Mesendoderm (in vitro differentiated cells): ENCODE results near the gene TINCR.

Experiments
- DNase-seq: peaks from one replicate; pipeline ENCODE4 v3.0.0; 2013
- H2AK5ac ChIP-seq: 2 replicates; pipeline ENCODE4 v1.6.1; 2013; ENCODE audit warnings: low read length, inconsistent platforms
- H2BK120ac ChIP-seq: 2 replicates; pipeline ENCODE4 v1.6.1; 2013; ENCODE audit warnings: low read depth, mild to moderate bottlenecking, low read length, moderate library complexity, mixed read lengths
- H2BK15ac ChIP-seq: replicated peaks from 2 replicates; pipeline ENCODE4 v1.6.1; 2013; ENCODE audit warnings: low read depth, mild to moderate bottlenecking, moderate library complexity
- H2BK5ac ChIP-seq: 2 replicates; pipeline ENCODE4 v1.6.1; 2013; ENCODE audit warnings: low read length, inconsistent platforms
- H3K18ac ChIP-seq: 2 replicates; pipeline ENCODE4 v1.6.1; 2013; ENCODE audit warnings: mild to moderate bottlenecking, low read length, mixed read lengths
- H3K23ac ChIP-seq: one replicate; pipeline ENCODE4 v1.6.1; 2013; ENCODE audit warnings: low read length
- H3K27ac ChIP-seq: 2 replicates; pipeline ENCODE4 v1.5.1; 2013; ENCODE audit warnings: low read depth, mild to moderate bottlenecking, inconsistent platforms, low read length, moderate library complexity
- H3K27me3 ChIP-seq: 2 replicates; pipeline ENCODE4 v1.6.1; 2013; ENCODE audit warnings: low read length, control low read depth, mild to moderate bottlenecking, inconsistent platforms; ENCODE audit not compliant: insufficient read depth, poor library complexity
- H3K36me3 ChIP-seq: 2 replicates; pipeline ENCODE4 v1.6.1; 2013; ENCODE audit warnings: low read length, inconsistent platforms; ENCODE audit not compliant: control insufficient read depth, insufficient read depth
- H3K4ac ChIP-seq: one replicate; pipeline ENCODE4 v1.6.1; 2013; ENCODE audit warnings: low read depth, mild to moderate bottlenecking, low read length, moderate library complexity
- H3K4me1 ChIP-seq: 2 replicates; pipeline ENCODE4 v1.6.1; 2013; ENCODE audit warnings: low read depth, low read length, inconsistent platforms; ENCODE audit not compliant: control insufficient read depth
- H3K4me2 ChIP-seq: 2 replicates; pipeline ENCODE4 v1.6.1; 2013; ENCODE audit warnings: low read length
- H3K4me3 ChIP-seq: 2 replicates; pipeline ENCODE4 v1.5.1; 2013; ENCODE audit warnings: mild to moderate bottlenecking, low read length
- H3K56ac ChIP-seq: one replicate; pipeline ENCODE4 v1.6.1; 2013; ENCODE audit warnings: low read length
- H3K79me1 ChIP-seq: 2 replicates; pipeline ENCODE4 v1.6.1; 2013; ENCODE audit warnings: low read length, inconsistent platforms
- H3K79me2 ChIP-seq: 2 replicates; pipeline ENCODE4 v1.6.1; 2013; ENCODE audit warnings: mild to moderate bottlenecking, low read length; ENCODE audit not compliant: control insufficient read depth, insufficient read depth
- H3K9ac ChIP-seq: 2 replicates; pipeline ENCODE4 v1.6.1; 2013; ENCODE audit warnings: low read length, inconsistent platforms
- H4K5ac ChIP-seq: one replicate; pipeline ENCODE4 v1.6.1; 2013; ENCODE audit warnings: low read length
- H4K8ac ChIP-seq: one replicate; pipeline ENCODE4 v1.6.1; 2013; ENCODE audit warnings: low read depth, mild to moderate bottlenecking, control low read depth, low read length, moderate library complexity
- WGBS: extraction: QIAGEN DNeasy Blood & Tissue Kit; methylation state at CpG from one replicate; pipeline ENCODE4 v1.1.7; 2013; ENCODE audit warnings: low lambda C conversion rate, missing lambda C conversion rate; ENCODE audit not compliant: insufficient coverage; ENCODE audit errors: extremely low coverage; 5-methylcytosine and 5-hydroxymethylcytosine counted together

The TINCR gene

GRCh38 chr19:5520501-5520900 is 47.3 kb downstream of the TINCR start:
- no CpG with 5 or more reads among the region's 4 CpGs for WGBS
- Histone ChIP-seq H3K27me3 (no peaks in the 10 kb centered on the region), H2BK5ac (no peak overlapping the region), H4K8ac (no peak overlapping the region), H3K79me1 (no peaks in the 10 kb centered on the region), H3K4me1 (no peaks in the 10 kb centered on the region), H2BK15ac (no peak overlapping the region), H2AK5ac (no peak overlapping the region), H3K4ac (no peak overlapping the region), H3K4me2 (no peak overlapping the region), H3K79me2 (no peaks in the 10 kb centered on the region), H3K9ac (no peak overlapping the region), H3K27ac (no peak overlapping the region), H3K4me3 (no peak overlapping the region), H2BK120ac (no peak overlapping the region), H3K18ac (no peak overlapping the region), H3K36me3 (no peaks in the 10 kb centered on the region), H3K23ac (no peak overlapping the region), H4K5ac (no peak overlapping the region), H3K56ac (no peak overlapping the region)
- DNase-seq, result no peak

- no CpG with 5 or more reads among the region's 4 CpGs for WGBS
- no peak overlapping the region for H3K9ac ChIP-seq
- no peak overlapping the region for H2BK120ac ChIP-seq
- no peak overlapping the region for H3K4me2 ChIP-seq
- no peak overlapping the region for H2AK5ac ChIP-seq
- DNase-seq, result no peak
- no peak overlapping the region for H3K56ac ChIP-seq
- no peaks in the 10 kb centered on the region for H3K4me1 ChIP-seq
- no peaks in the 10 kb centered on the region for H3K27me3 ChIP-seq
- H3K27ac ChIP-seq, result no peak overlapping the region
- H3K79me2 ChIP-seq, result no peaks in the 10 kb centered on the region
- no peak overlapping the region for H3K4me3 ChIP-seq
- no peak overlapping the region for H3K18ac ChIP-seq
- no peak overlapping the region for H4K5ac ChIP-seq
- H3K4ac ChIP-seq, result no peak overlapping the region
- H2BK5ac ChIP-seq, result no peak overlapping the region
- H3K36me3 ChIP-seq, result no peaks in the 10 kb centered on the region
- H3K23ac ChIP-seq, result no peak overlapping the region
- no peak overlapping the region for H4K8ac ChIP-seq
- no peak overlapping the region for H2BK15ac ChIP-seq
- no peaks in the 10 kb centered on the region for H3K79me1 ChIP-seq
Observed at GRCh38 chr19:5519076-5519475, 48.7 kb downstream of the TINCR start.

GRCh38 chr19:5515737-5516136 is 52.0 kb downstream of the TINCR start:
- no peak for DNase-seq
- H3K27me3 ChIP-seq, result no peaks in the 10 kb centered on the region
- no peak overlapping the region for H3K27ac ChIP-seq
- H3K36me3 ChIP-seq, result no peaks in the 10 kb centered on the region
- H3K4ac ChIP-seq, result no peak overlapping the region
- H2BK5ac ChIP-seq, result no peak overlapping the region
- H2BK120ac ChIP-seq, result no peak overlapping the region
- no peak overlapping the region for H4K5ac ChIP-seq
- H3K56ac ChIP-seq, result no peak overlapping the region
- H2BK15ac ChIP-seq, result no peak overlapping the region
- no peak overlapping the region for H2AK5ac ChIP-seq
- H3K4me1 ChIP-seq, result no peaks in the 10 kb centered on the region
- no peaks in the 10 kb centered on the region for H3K79me2 ChIP-seq
- H3K4me2 ChIP-seq, result no peak overlapping the region
- no peak overlapping the region for H3K4me3 ChIP-seq
- no peak overlapping the region for H3K18ac ChIP-seq
- H3K23ac ChIP-seq, result no peak overlapping the region
- H3K79me1 ChIP-seq, result no peaks in the 10 kb centered on the region
- H3K9ac ChIP-seq, result no peak overlapping the region
- WGBS, result no CpG with 5 or more reads among the region's 5 CpGs
- no peak overlapping the region for H4K8ac ChIP-seq

- no peak overlapping the region for H2AK5ac ChIP-seq
- no peaks in the 10 kb centered on the region for H3K36me3 ChIP-seq
- H3K9ac ChIP-seq, result no peak overlapping the region
- no peak overlapping the region for H2BK15ac ChIP-seq
- no CpG with 5 or more reads among the region's 3 CpGs for WGBS
- no peaks in the 10 kb centered on the region for H3K4me1 ChIP-seq
- no peak overlapping the region for H3K4ac ChIP-seq
- DNase-seq, result no peak
- no peak overlapping the region for H4K8ac ChIP-seq
- no peaks in the 10 kb centered on the region for H3K79me1 ChIP-seq
- no peak overlapping the region for H3K4me2 ChIP-seq
- no peak overlapping the region for H3K27ac ChIP-seq
- H3K56ac ChIP-seq, result no peak overlapping the region
- no peak overlapping the region for H3K23ac ChIP-seq
- H2BK5ac ChIP-seq, result no peak overlapping the region
- H3K4me3 ChIP-seq, result no peak overlapping the region
- H4K5ac ChIP-seq, result no peak overlapping the region
- H3K79me2 ChIP-seq, result no peaks in the 10 kb centered on the region
- no peak overlapping the region for H3K18ac ChIP-seq
- no peaks in the 10 kb centered on the region for H3K27me3 ChIP-seq
- no peak overlapping the region for H2BK120ac ChIP-seq
Observed at GRCh38 chr19:5514001-5514400, 53.8 kb downstream of the TINCR start.

- H2BK120ac ChIP-seq, result no peak overlapping the region
- no peak overlapping the region for H3K56ac ChIP-seq
- no peak for DNase-seq
- no peak overlapping the region for H3K4me3 ChIP-seq
- no peak overlapping the region for H2AK5ac ChIP-seq
- no peak overlapping the region for H4K8ac ChIP-seq
- no peak overlapping the region for H3K27ac ChIP-seq
- H3K4me1 ChIP-seq, result no peaks in the 10 kb centered on the region
- H4K5ac ChIP-seq, result no peak overlapping the region
- H3K79me2 ChIP-seq, result no peaks in the 10 kb centered on the region
- H3K36me3 ChIP-seq, result no peaks in the 10 kb centered on the region
- H3K9ac ChIP-seq, result no peak overlapping the region
- H3K27me3 ChIP-seq, result no peaks in the 10 kb centered on the region
- no peak overlapping the region for H2BK5ac ChIP-seq
- H2BK15ac ChIP-seq, result no peak overlapping the region
- H3K79me1 ChIP-seq, result no peaks in the 10 kb centered on the region
- H3K4me2 ChIP-seq, result no peak overlapping the region
- H3K23ac ChIP-seq, result no peak overlapping the region
- no peak overlapping the region for H3K4ac ChIP-seq
- no CpG with 5 or more reads among the region's 23 CpGs for WGBS
- H3K18ac ChIP-seq, result no peak overlapping the region
Observed at GRCh38 chr19:5512715-5513114, 55.0 kb downstream of the TINCR start.
